Type B pancreatic cell (in vitro differentiated cells): Measurements from ENCODE around the gene B9D1. TPM values are rescaled to one million over a fixed set of nuclear protein-coding genes. Genes with fewer than 3 reads are reported as not detected.

Experiments used
- DNase-seq: peaks from one replicate; pipeline ENCODE4 v3.0.0; 2021; ENCODE audit warnings: mixed read lengths; ENCODE audit not compliant: unreplicated experiment; ENCODE audit errors: extremely low spot score
- H3K27ac Mint-ChIP-seq: 2 replicates; pipeline ENCODE4 v1.8.0; 2021; ENCODE audit warnings: mild to moderate bottlenecking, mixed read lengths
- H3K27me3 Mint-ChIP-seq: 2 replicates; pipeline ENCODE4 v1.8.0; 2021; ENCODE audit warnings: mixed read lengths
- H3K36me3 Mint-ChIP-seq: 2 replicates; pipeline ENCODE4 v1.8.0; 2021; ENCODE audit warnings: mixed read lengths
- H3K4me1 Mint-ChIP-seq: one replicate; pipeline ENCODE4 v1.8.0; 2021; ENCODE audit warnings: mixed read lengths; ENCODE audit not compliant: unreplicated experiment
- H3K4me3 Mint-ChIP-seq: 2 replicates; pipeline ENCODE4 v1.8.0; 2021; ENCODE audit warnings: mild to moderate bottlenecking, mixed read lengths
- H3K9me3 Mint-ChIP-seq: 2 replicates; pipeline ENCODE4 v1.8.0; 2021; ENCODE audit warnings: mixed read lengths
- total RNA-seq: library from RNA; stranded (reverse); gene quantifications from 2 replicates; pipeline ENCODE4 v1.2.1, GENCODE V29; 2021; ENCODE audit warnings: low replicate concordance
- TF ChIP-seq, protein P1 (sequence below): fragments of 200-600 bp; sonication (generic); conservative IDR thresholded peaks from 2 replicates; pipeline ENCODE4 v1.5.0; 2021; ENCODE audit warnings: antibody characterized with exemption, mild to moderate bottlenecking

The B9D1 gene
- total RNA-seq, 1 donor from 2014 or later = 23.2 TPM

- no peaks in the 10 kb centered on the region for H3K27me3 Mint-ChIP-seq
- TF ChIP-seq, protein P1, sequence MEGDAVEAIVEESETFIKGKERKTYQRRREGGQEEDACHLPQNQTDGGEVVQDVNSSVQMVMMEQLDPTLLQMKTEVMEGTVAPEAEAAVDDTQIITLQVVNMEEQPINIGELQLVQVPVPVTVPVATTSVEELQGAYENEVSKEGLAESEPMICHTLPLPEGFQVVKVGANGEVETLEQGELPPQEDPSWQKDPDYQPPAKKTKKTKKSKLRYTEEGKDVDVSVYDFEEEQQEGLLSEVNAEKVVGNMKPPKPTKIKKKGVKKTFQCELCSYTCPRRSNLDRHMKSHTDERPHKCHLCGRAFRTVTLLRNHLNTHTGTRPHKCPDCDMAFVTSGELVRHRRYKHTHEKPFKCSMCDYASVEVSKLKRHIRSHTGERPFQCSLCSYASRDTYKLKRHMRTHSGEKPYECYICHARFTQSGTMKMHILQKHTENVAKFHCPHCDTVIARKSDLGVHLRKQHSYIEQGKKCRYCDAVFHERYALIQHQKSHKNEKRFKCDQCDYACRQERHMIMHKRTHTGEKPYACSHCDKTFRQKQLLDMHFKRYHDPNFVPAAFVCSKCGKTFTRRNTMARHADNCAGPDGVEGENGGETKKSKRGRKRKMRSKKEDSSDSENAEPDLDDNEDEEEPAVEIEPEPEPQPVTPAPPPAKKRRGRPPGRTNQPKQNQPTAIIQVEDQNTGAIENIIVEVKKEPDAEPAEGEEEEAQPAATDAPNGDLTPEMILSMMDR = no peak
- H3K27ac Mint-ChIP-seq = no peak overlapping the region
- no peaks in the 10 kb centered on the region for H3K36me3 Mint-ChIP-seq
- H3K4me3 Mint-ChIP-seq = no peak overlapping the region
- peaks cover 8% of the 10 kb centered on the region for H3K4me1 Mint-ChIP-seq
- DNase-seq = no peak
- H3K9me3 Mint-ChIP-seq = no peaks in the 10 kb centered on the region
These were observed 8.0 kb upstream of the B9D1 start for GRCh38 chr17:19370493-19370960.

DNA sequence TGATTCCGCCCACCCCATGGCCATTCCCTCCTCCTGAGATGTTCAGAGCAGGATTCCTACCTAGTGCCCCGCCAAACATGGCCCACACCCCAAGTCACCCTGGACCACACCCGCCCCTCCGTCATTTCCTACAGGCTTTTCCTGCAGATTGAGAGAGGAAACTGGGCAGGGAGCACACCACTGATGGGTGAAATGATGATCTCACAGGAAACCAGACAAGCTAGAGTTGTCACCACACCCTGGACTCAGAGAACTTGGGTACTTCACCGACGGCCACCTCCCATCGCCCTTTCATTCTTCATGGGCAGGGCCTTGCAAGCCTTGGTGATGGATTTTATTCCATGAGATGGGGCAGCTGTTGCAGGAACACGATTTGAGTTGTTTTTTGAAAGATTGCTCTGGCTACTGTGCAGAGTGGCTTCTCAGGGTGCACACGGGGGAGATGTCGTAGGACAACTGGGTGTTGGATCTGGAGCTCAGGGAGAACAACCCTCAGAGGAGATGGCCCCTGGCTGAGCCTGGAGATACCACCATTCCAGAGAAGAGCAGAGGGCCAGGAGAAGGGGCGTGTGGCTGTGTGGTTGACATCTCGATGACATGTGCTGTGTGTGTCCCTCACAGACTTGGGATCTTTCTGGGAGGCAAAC lies 7.4 kb upstream of the B9D1 start:
- Mint-ChIP-seq H3K9me3 (no peaks in the 10 kb centered on the region), H3K4me1 (peaks cover 8% of the 10 kb centered on the region), H3K36me3 (no peaks in the 10 kb centered on the region), H3K27me3 (no peaks in the 10 kb centered on the region), H3K4me3 (peak overlapping the region; percentile 64), H3K27ac (peak overlapping the region; percentile 62)
- TF ChIP-seq, protein P1 = no peak
- no peak for DNase-seq

DNA sequence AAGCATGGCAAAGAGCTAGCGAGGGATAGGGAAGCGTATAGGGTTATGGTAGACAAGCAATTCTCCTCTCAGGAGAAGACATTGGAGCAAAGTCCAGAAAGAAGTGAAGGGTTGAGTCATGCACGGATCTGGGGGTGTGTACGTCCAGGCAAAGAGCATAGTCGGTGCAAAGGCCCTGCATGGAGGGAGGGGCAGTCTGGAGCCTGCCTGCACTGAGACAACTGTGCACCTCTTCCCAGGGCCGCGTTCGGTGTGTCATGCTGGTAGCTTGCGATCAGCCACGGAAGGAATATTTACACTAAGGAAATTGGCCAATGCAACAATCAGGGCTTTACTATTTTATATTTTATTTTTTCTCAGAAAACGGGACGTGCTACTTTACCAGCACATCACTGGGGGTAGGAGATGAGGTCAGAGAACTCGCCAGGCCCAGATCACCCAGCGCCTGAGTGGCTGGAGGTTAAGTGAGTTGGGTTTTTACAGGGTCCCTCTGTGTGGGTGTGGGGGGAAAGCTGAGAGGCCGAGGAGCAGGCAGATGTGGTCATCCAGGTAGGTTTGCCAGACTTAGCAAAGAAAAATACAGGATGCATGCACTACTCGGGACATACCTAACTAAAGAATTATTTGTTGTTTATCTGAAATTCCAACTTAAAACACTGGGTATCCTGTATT lies 6.7 kb upstream of the B9D1 start:
- Mint-ChIP-seq H3K27ac (peak overlapping the region; percentile 62), H3K4me1 (peaks cover 4% of the 10 kb centered on the region), H3K36me3 (no peaks in the 10 kb centered on the region), H3K4me3 (no peak overlapping the region), H3K9me3 (no peaks in the 10 kb centered on the region), H3K27me3 (no peaks in the 10 kb centered on the region)
- TF ChIP-seq, protein P1 = no peak
- no peak for DNase-seq

- H3K9me3 Mint-ChIP-seq = no peaks in the 10 kb centered on the region
- no peak overlapping the region for H3K4me3 Mint-ChIP-seq
- no peak for DNase-seq
- no peaks in the 10 kb centered on the region for H3K36me3 Mint-ChIP-seq
- peaks cover 3% of the 10 kb centered on the region for H3K4me1 Mint-ChIP-seq
- TF ChIP-seq, protein P1 = no peak
- no peaks in the 10 kb centered on the region for H3K27me3 Mint-ChIP-seq
- no peak overlapping the region for H3K27ac Mint-ChIP-seq
These were observed 5.7 kb upstream of the B9D1 start for GRCh38 chr17:19368229-19368628.

DNA sequence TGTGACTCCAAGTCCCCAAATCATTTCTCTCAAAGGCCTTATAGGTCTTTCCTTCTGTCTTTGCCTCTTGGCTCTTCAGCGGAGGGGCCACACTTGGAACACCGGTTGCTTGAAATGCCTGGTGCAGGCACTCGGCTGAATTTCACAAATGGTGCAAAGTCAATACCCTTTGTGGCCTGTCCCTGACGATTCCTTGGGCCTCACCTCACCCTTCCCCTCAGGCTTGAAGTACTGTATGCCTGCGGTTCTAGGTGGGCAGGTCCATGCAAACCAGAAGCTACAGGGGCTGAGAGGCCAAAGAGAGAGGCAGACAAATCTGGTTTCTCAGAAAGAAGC lies 4.1 kb upstream of the B9D1 start:
- no peaks in the 10 kb centered on the region for H3K27me3 Mint-ChIP-seq
- no peak overlapping the region for H3K4me3 Mint-ChIP-seq
- no peak for DNase-seq
- H3K4me1 Mint-ChIP-seq = peaks cover 9% of the 10 kb centered on the region
- TF ChIP-seq, protein P1 = no peak
- H3K36me3 Mint-ChIP-seq = no peaks in the 10 kb centered on the region
- no peaks in the 10 kb centered on the region for H3K9me3 Mint-ChIP-seq
- no peak overlapping the region for H3K27ac Mint-ChIP-seq
